Progenitor cell of endocrine pancreas (in vitro differentiated cells): ENCODE data around the gene ADTRP. TPM values are rescaled to one million over a fixed set of nuclear protein-coding genes. Genes with fewer than 3 reads are reported as not detected.
A peak's percentile ranks its signal among the peaks of the same experiment; 100 is the strongest.

Experiments
- DNase-seq: peaks from one replicate; pipeline ENCODE4 v3.0.0; 2021; ENCODE audit warnings: low spot score; ENCODE audit not compliant: unreplicated experiment
- H3K27ac Mint-ChIP-seq: 2 replicates; pipeline ENCODE4 v1.8.0; 2021; ENCODE audit warnings: mild to moderate bottlenecking, moderate library complexity, mixed read lengths
- H3K27me3 Mint-ChIP-seq: 2 replicates; pipeline ENCODE4 v1.8.0; 2021; ENCODE audit warnings: mixed read lengths
- H3K36me3 Mint-ChIP-seq: 2 replicates; pipeline ENCODE4 v1.8.0; 2022; ENCODE audit warnings: mixed read lengths; ENCODE audit not compliant: insufficient read depth
- H3K4me1 Mint-ChIP-seq: 2 replicates; pipeline ENCODE4 v1.8.0; 2021; ENCODE audit warnings: low read depth, mixed read lengths
- H3K4me3 Mint-ChIP-seq: 2 replicates; pipeline ENCODE4 v1.8.0; 2021; ENCODE audit warnings: low read depth, mild to moderate bottlenecking, moderate library complexity, mixed read lengths
- H3K9me3 Mint-ChIP-seq: 2 replicates; pipeline ENCODE4 v1.8.0; 2021; ENCODE audit warnings: low read depth, mixed read lengths
- CTCF ChIP-seq: fragments of 200-600 bp; sonication (generic); IDR thresholded peaks from one replicate; pipeline ENCODE4 v1.5.0; 2021; ENCODE audit warnings: antibody characterized with exemption, mild to moderate bottlenecking; ENCODE audit not compliant: unreplicated experiment
- total RNA-seq: library from RNA; stranded (reverse); gene quantifications from 2 replicates; pipeline ENCODE4 v1.2.1, GENCODE V29; 2021

ADTRP gene
- total RNA-seq, 1 donor from 2014 or later: not detected

GRCh38 chr6:11810039-11810541 lies 31.5 kb upstream of the ADTRP start:
- no peaks in the 10 kb centered on the region for H3K36me3 Mint-ChIP-seq
- no peaks in the 10 kb centered on the region for H3K9me3 Mint-ChIP-seq
- H3K27ac Mint-ChIP-seq: no peak overlapping the region
- peaks cover 3% of the 10 kb centered on the region for H3K27me3 Mint-ChIP-seq
- H3K4me3 Mint-ChIP-seq: no peak overlapping the region
- H3K4me1 Mint-ChIP-seq: peaks cover 12% of the 10 kb centered on the region
- no peak for DNase-seq
- no peak for TF ChIP-seq CTCF

- H3K4me1 Mint-ChIP-seq: peaks cover 11% of the 10 kb centered on the region
- no peak for DNase-seq
- no peak overlapping the region for H3K27ac Mint-ChIP-seq
- peaks cover 3% of the 10 kb centered on the region for H3K27me3 Mint-ChIP-seq
- H3K9me3 Mint-ChIP-seq: no peaks in the 10 kb centered on the region
- H3K4me3 Mint-ChIP-seq: no peak overlapping the region
- no peak for TF ChIP-seq CTCF
- no peaks in the 10 kb centered on the region for H3K36me3 Mint-ChIP-seq
These were observed 29.5 kb upstream of the ADTRP start for GRCh38 chr6:11808054-11808453.

GRCh38 chr6:11806561-11807317 lies 28.1 kb upstream of the ADTRP start:
- TF ChIP-seq CTCF: no peak
- H3K9me3 Mint-ChIP-seq: no peaks in the 10 kb centered on the region
- DNase-seq: no peak

GRCh38 chr6:11805259-11806053 lies 26.9 kb upstream of the ADTRP start:
- Mint-ChIP-seq H3K4me1 (peaks cover 9% of the 10 kb centered on the region), H3K27me3 (peaks cover 3% of the 10 kb centered on the region), H3K4me3 (no peak overlapping the region), H3K9me3 (no peaks in the 10 kb centered on the region), H3K27ac (peak overlapping the region; percentile 53), H3K36me3 (no peaks in the 10 kb centered on the region)
- DNase-seq: no peak
- TF ChIP-seq CTCF: no peak

More at GRCh38 chr6:11806561-11807317, 28.1 kb upstream of the ADTRP start:
- Mint-ChIP-seq H3K27ac (no peak overlapping the region), H3K4me3 (no peak overlapping the region), H3K27me3 (peaks cover 3% of the 10 kb centered on the region), H3K4me1 (peaks cover 11% of the 10 kb centered on the region), H3K36me3 (no peaks in the 10 kb centered on the region)

GRCh38 chr6:11804701-11805100 lies 26.1 kb upstream of the ADTRP start:
- TF ChIP-seq CTCF: no peak
- peak overlapping the region; percentile 27 for H3K27ac Mint-ChIP-seq
- no peaks in the 10 kb centered on the region for H3K9me3 Mint-ChIP-seq
- H3K4me1 Mint-ChIP-seq: peaks cover 9% of the 10 kb centered on the region
- no peak for DNase-seq
- H3K27me3 Mint-ChIP-seq: peaks cover 3% of the 10 kb centered on the region
- H3K36me3 Mint-ChIP-seq: no peaks in the 10 kb centered on the region
- H3K4me3 Mint-ChIP-seq: no peak overlapping the region
